Measurements from ENCODE around the gene HSFX2.
"Not testable (repeated sequence)": the region's sequence is repeated elsewhere in the genome, so short reads cannot be mapped to it uniquely, and the experiment has no call there.

The HSFX2 gene

DNA sequence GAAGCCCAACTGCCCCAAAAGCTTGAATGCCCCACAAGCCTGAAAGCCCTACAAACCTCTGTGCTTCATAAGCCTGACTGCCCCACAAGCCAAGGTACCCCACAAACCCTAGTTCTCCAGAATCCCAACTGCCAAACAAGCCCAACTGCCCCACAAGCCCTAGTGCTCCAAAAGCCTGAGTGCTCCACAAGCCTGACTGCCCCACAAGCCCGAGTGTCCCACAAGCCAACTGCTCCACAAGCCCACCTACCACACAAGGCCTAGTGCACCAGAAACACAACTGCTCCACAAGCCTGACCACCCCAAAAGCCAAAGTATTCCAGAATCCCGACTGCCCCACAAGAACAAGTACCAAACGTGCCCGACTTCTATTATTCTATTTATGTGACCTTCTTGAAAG is 31.8 kb downstream of the HSFX2 start:
- DNase-seq (ENCODE audit: low spot score), result no peak
- in situ Hi-C loops (cut with MboI; ENCODE audit: low pct_unique_long_range_greater_than_20kb, low sequenced_read_pairs, unreplicated experiment), result no loop called here
- TF ChIP-seq CTCF (IDR thresholded peaks at IDR 0.05; ENCODE audit: extremely low read depth, insufficient read depth, missing control alignments), result no peak

- in situ Hi-C loops (cut with MboI; ENCODE audit: low pct_unique_long_range_greater_than_20kb, low sequenced_read_pairs, unreplicated experiment); DNase-seq (ENCODE audit: low spot score): not testable (repeated sequence)
These were observed 39.9 kb downstream of the HSFX2 start for GRCh38 chrX:149555251-149555650.

- in situ Hi-C loops (cut with MboI; ENCODE audit: low pct_unique_long_range_greater_than_20kb, low sequenced_read_pairs, unreplicated experiment); DNase-seq (ENCODE audit: low spot score): not testable (repeated sequence)
These were observed 43.2 kb downstream of the HSFX2 start for GRCh38 chrX:149551939-149552248.

GRCh38 chrX:149551245-149551938 is 43.7 kb downstream of the HSFX2 start:
- DNase-seq (ENCODE audit: low spot score); in situ Hi-C loops (cut with MboI; ENCODE audit: low pct_unique_long_range_greater_than_20kb, low sequenced_read_pairs, unreplicated experiment): not testable (repeated sequence)

- in situ Hi-C loops (cut with MboI; ENCODE audit: low pct_unique_long_range_greater_than_20kb, low sequenced_read_pairs, unreplicated experiment); DNase-seq (ENCODE audit: low spot score): not testable (repeated sequence)
These were observed 44.7 kb downstream of the HSFX2 start for GRCh38 chrX:149550454-149550853.

GRCh38 chrX:149549701-149550100 is 45.4 kb downstream of the HSFX2 start, which contains the start of gene HSFX3:
Gene HSFX3, minus strand, starts transcription at chrX:149549924. Its CDS starts 72 bp downstream, at chrX:149549852.
- in situ Hi-C loops (cut with MboI; ENCODE audit: low pct_unique_long_range_greater_than_20kb, low sequenced_read_pairs, unreplicated experiment); DNase-seq (ENCODE audit: low spot score): not testable (repeated sequence)

DNA sequence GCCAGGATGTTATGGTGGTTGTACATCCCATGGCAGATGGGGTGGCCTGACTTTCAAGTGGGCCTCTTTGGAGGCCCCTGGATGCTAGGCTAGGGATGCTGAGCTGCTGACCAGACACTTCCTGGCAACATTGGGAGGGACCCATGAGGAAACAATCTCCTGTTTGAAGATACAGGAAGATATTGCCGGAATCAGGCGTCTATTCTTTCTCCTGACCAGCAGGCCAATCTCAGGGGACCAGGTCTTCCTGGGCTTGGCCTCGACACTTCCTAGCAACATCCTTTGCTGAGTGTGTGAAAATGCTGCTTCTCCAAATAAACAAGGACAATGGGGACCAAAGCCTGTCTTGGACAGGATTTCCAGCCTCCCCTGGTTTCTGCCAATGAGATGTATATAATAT is 47.3 kb downstream of the HSFX2 start:
- DNase-seq (ENCODE audit: low spot score); in situ Hi-C loops (cut with MboI; ENCODE audit: low pct_unique_long_range_greater_than_20kb, low sequenced_read_pairs, unreplicated experiment): not testable (repeated sequence)

- DNase-seq (ENCODE audit: low spot score); in situ Hi-C loops (cut with MboI; ENCODE audit: low pct_unique_long_range_greater_than_20kb, low sequenced_read_pairs, unreplicated experiment): not testable (repeated sequence)
These were observed 48.2 kb downstream of the HSFX2 start for GRCh38 chrX:149546962-149547361.

GRCh38 chrX:149545545-149546543 is 49.3 kb downstream of the HSFX2 start:
- in situ Hi-C loops (cut with MboI; ENCODE audit: low pct_unique_long_range_greater_than_20kb, low sequenced_read_pairs, unreplicated experiment); DNase-seq (ENCODE audit: low spot score): not testable (repeated sequence)

Measured in GM13977 (cell line).